HepG2 (cell line): ENCODE measurements around the gene THSD1. TPM values are rescaled to one million over a fixed set of nuclear protein-coding genes. Genes with fewer than 3 reads are reported as not detected.
A peak's percentile ranks its signal among the peaks of the same experiment; 100 is the strongest.

Experiments used
- ATAC-seq: fragments of 200-7000 bp; cut with Tn5 transposase; 3 replicates; pipeline ENCODE4 v1.9.1; 2020; ENCODE audit warnings: mild to moderate bottlenecking, moderate library complexity
- BruUV-seq: library from RNA; stranded (reverse); fragments of 400-500 nt; replicated peaks from 2 replicates; lab custom pipeline; 2021; lab: Mats Ljungman, UMichigan
- CTCF ChIA-PET: fragments of 300-600 bp; formaldehyde crosslinking; extraction: SDS; loops from one replicate; lab custom pipeline; 2021; ENCODE audit warnings: low total read pairs, inconsistent platforms, low intra/inter-chr PET ratio; lab: Yijun Ruan, JAX
- POLR2A ChIA-PET: fragments of 350-600 bp; sonication (Branson Sonifier 250); formaldehyde crosslinking; loops from one replicate; lab custom pipeline; 2020; ENCODE audit warnings: antibody characterized with exemption, inconsistent platforms; lab: Yijun Ruan, JAX
- DNase-seq: peaks from one replicate; pipeline ENCODE4 v3.0.0-alpha.2; 2015; ENCODE audit warnings: low spot score
- FAIRE-seq: peaks from 3 replicates; lab custom pipeline; 2011; peaks lifted over from hg19 to GRCh38; lab: Jason Lieb, UNC
- H2AFZ ChIP-seq: one replicate; pipeline ENCODE4 v1.6.1; 2011; ENCODE audit warnings: low read length, inconsistent platforms
- H3K27ac ChIP-seq: fragments of 300-600 bp; 3 replicates; pipeline ENCODE4 v1.8.0; 2011; ENCODE audit warnings: mixed run types, mild to moderate bottlenecking, mixed read lengths, low read length, inconsistent platforms; ENCODE audit not compliant: insufficient read depth; ENCODE audit errors: extremely low read length
- H3K27me3 ChIP-seq, 2 experiments: fragments of 200-600 bp in 1 of 2; 2 replicates in 1 of 2; 3 replicates in 1 of 2; pipeline versions ENCODE4 v1.6.0 to v1.8.0; 2011; ENCODE audit warnings: low read length in 2 of 2, mild to moderate bottlenecking in 2 of 2, moderate library complexity in 2 of 2, inconsistent platforms in 1 of 2; ENCODE audit not compliant: insufficient read depth in 2 of 2, control insufficient read depth in 1 of 2
- H3K36me3 ChIP-seq, 2 experiments: fragments of 200-600 bp in 1 of 2; replicated peaks in 1 of 2; 2 replicates in 1 of 2; 3 replicates in 1 of 2; pipeline versions ENCODE4 v1.5.1 to v1.8.0; 2011; ENCODE audit warnings: low read length in 2 of 2, inconsistent platforms in 1 of 2; ENCODE audit not compliant: insufficient read depth in 2 of 2, control insufficient read depth in 1 of 2
- H3K4me1 ChIP-seq: 2 replicates; pipeline ENCODE4 v1.5.1; 2012; ENCODE audit warnings: low read length, inconsistent platforms; ENCODE audit not compliant: insufficient read depth
- H3K4me2 ChIP-seq: 2 replicates; pipeline ENCODE4 v1.6.0; 2011; ENCODE audit warnings: low read depth, low read length, inconsistent platforms
- H3K4me3 ChIP-seq, 3 experiments: fragments of 200-600 bp in 1 of 3; sonication (generic), shearing (Covaris generic) in 1 of 3; replicated peaks in 1 of 3; 2 replicates each; pipeline ENCODE4 v1.5.1; 2011 to 2016; ENCODE audit warnings: low read length in 3 of 3, inconsistent platforms in 2 of 3, low read depth in 2 of 3, mild to moderate bottlenecking in 2 of 3, control low read depth in 1 of 3, mixed read lengths in 1 of 3; ENCODE audit not compliant: insufficient read depth in 1 of 3
- H3K79me2 ChIP-seq: one replicate; pipeline ENCODE4 v1.6.1; 2011; ENCODE audit warnings: low read length, inconsistent platforms; ENCODE audit not compliant: insufficient read depth
- H3K9ac ChIP-seq: 2 replicates; pipeline ENCODE4 v1.6.0; 2011; ENCODE audit warnings: mild to moderate bottlenecking, low read depth, low read length, inconsistent platforms; ENCODE audit not compliant: insufficient read depth
- H3K9me3 ChIP-seq: 2 replicates; pipeline ENCODE4 v1.5.1; 2012; ENCODE audit warnings: mild to moderate bottlenecking, low read length
- H4K20me1 ChIP-seq: 2 replicates; pipeline ENCODE4 v1.6.0; 2011; ENCODE audit warnings: inconsistent platforms, mild to moderate bottlenecking, low read length, moderate library complexity; ENCODE audit not compliant: insufficient read depth
- ATF1 ChIP-seq: IDR thresholded peaks from 2 replicates; pipeline ENCODE4 v1.6.1; 2016; ENCODE audit warnings: mild to moderate bottlenecking, control low read depth
- BRD4 ChIP-seq: sonication (generic); formaldehyde crosslinking; IDR thresholded peaks from 2 replicates; pipeline ENCODE4 v1.4.0; 2020; ENCODE audit warnings: missing genetic modification reagents
- ELF1 ChIP-seq: sonication (generic); formaldehyde crosslinking; IDR thresholded peaks from 2 replicates; pipeline ENCODE4 v1.4.0; 2020; ENCODE audit warnings: missing genetic modification reagents
- ELF3 ChIP-seq: IDR thresholded peaks from 2 replicates; pipeline ENCODE4 v1.6.1; 2016; ENCODE audit warnings: missing genetic modification reagents, missing compliant biosample characterization
- FOXC1 ChIP-seq: sonication (generic); formaldehyde crosslinking; IDR thresholded peaks from 2 replicates; pipeline ENCODE4 v1.8.0; 2022; ENCODE audit warnings: mild to moderate bottlenecking, missing genetic modification reagents, borderline replicate concordance
- HNRNPK ChIP-seq: fragments of 200-400 bp; formaldehyde crosslinking; IDR thresholded peaks from 2 replicates; pipeline ENCODE4 v1.6.1; 2018; ENCODE audit warnings: low read length, low read depth, moderate library complexity, mild to moderate bottlenecking; ENCODE audit not compliant: poor library complexity, severe bottlenecking
- JUN ChIP-seq: sonication (generic); formaldehyde crosslinking; IDR thresholded peaks from 2 replicates; pipeline ENCODE4 v1.4.0; 2020; ENCODE audit warnings: mild to moderate bottlenecking, missing genetic modification reagents
- KAT8 ChIP-seq: IDR thresholded peaks from 2 replicates; pipeline ENCODE4 v1.6.1; 2016; ENCODE audit warnings: missing genetic modification reagents, missing compliant biosample characterization
- KLF12 ChIP-seq: sonication (generic); formaldehyde crosslinking; IDR thresholded peaks from 2 replicates; pipeline ENCODE4 v1.4.0; 2020; ENCODE audit warnings: missing genetic modification reagents, borderline replicate concordance
- KLF9 ChIP-seq: IDR thresholded peaks from 2 replicates; pipeline ENCODE4 v1.6.1; 2016; ENCODE audit warnings: low read depth
- KMT2B ChIP-seq: IDR thresholded peaks from 2 replicates; pipeline ENCODE4 v1.6.1; 2016; ENCODE audit warnings: missing genetic modification reagents, missing compliant biosample characterization
- MAFG ChIP-seq: sonication (generic); formaldehyde crosslinking; IDR thresholded peaks from 2 replicates; pipeline ENCODE4 v1.5.1; 2020; ENCODE audit warnings: mild to moderate bottlenecking, missing genetic modification reagents
- ONECUT2 ChIP-seq: sonication (generic); formaldehyde crosslinking; IDR thresholded peaks from 2 replicates; pipeline ENCODE4 v1.4.0; 2020; ENCODE audit warnings: missing genetic modification reagents
- PHF20 ChIP-seq: sonication (generic); formaldehyde crosslinking; IDR thresholded peaks from 2 replicates; pipeline ENCODE4 v1.5.0; 2020; ENCODE audit warnings: mild to moderate bottlenecking, missing genetic modification reagents
- PHF5A ChIP-seq: IDR thresholded peaks from one replicate; pipeline ENCODE4 v1.6.1; 2018; ENCODE audit warnings: low read depth, missing genetic modification reagents; ENCODE audit not compliant: unreplicated experiment
- REL ChIP-seq: sonication (generic); formaldehyde crosslinking; conservative IDR thresholded peaks from 2 replicates; pipeline ENCODE4 v1.8.0; 2022; ENCODE audit warnings: mild to moderate bottlenecking, missing genetic modification reagents, moderate library complexity
- SALL2 ChIP-seq: sonication (generic); formaldehyde crosslinking; IDR thresholded peaks from 2 replicates; pipeline ENCODE4 v1.8.1; 2023; ENCODE audit warnings: mild to moderate bottlenecking, missing genetic modification reagents, inconsistent platforms
- TEAD2 ChIP-seq: sonication (generic); formaldehyde crosslinking; IDR thresholded peaks from 2 replicates; pipeline ENCODE4 v1.9.0; 2021; ENCODE audit warnings: missing genetic modification reagents
- ZFAT ChIP-seq: sonication (generic); formaldehyde crosslinking; conservative IDR thresholded peaks from 2 replicates; pipeline ENCODE4 v1.8.1; 2023; ENCODE audit warnings: missing genetic modification reagents, inconsistent platforms
- ZNF350 ChIP-seq: sonication (generic); formaldehyde crosslinking; IDR thresholded peaks from 2 replicates; pipeline ENCODE4 v1.4.0; 2020; ENCODE audit warnings: mild to moderate bottlenecking, low read depth, missing genetic modification reagents, borderline replicate concordance
- ZNF557 ChIP-seq: sonication (generic); formaldehyde crosslinking; IDR thresholded peaks from 2 replicates; pipeline ENCODE4 v1.4.0; 2020; ENCODE audit warnings: missing genetic modification reagents
- ZNF564 ChIP-seq: sonication (generic); formaldehyde crosslinking; IDR thresholded peaks from 2 replicates; pipeline ENCODE4 v1.8.1; 2023; ENCODE audit warnings: mild to moderate bottlenecking, missing genetic modification reagents
- WGBS: methylation state at CpG from one replicate; pipeline ENCODE4 v1.1.6; 2017; ENCODE audit warnings: low lambda C conversion rate; 5-methylcytosine and 5-hydroxymethylcytosine counted together
- in situ Hi-C: cut with HindIII; loops from 2 replicates; pipeline ENCODE4 v1.10.0; 2017; ENCODE audit warnings: low pct_unique_long_range_greater_than_20kb; ENCODE audit not compliant: extremely low pct_ligation_motif_present
- intact Hi-C: fragments of 100-400 bp; cut with micrococcal nuclease; formaldehyde crosslinking; loops from one replicate; pipeline ENCODE4 v1.10.0; 2022; ENCODE audit not compliant: unreplicated experiment
- polyA plus RNA-seq, 8 experiments: library from polyadenylated mRNA; depleted of rRNA in 3 of 8; stranded (reverse) in 7 of 8; unstranded in 1 of 8; fragments of >200 nt; fragmentation: Illumina TruSeq in 4 of 8; extraction: Trizol in 4 of 8; gene quantifications; 2 replicates each; pipeline versions ENCODE4 v1.2.1 to v1.2.3, GENCODE V29; 2011 to 2016; ENCODE audit warnings: low read depth in 4 of 8, missing spikeins in 1 of 8, mixed read lengths in 1 of 8; ENCODE audit not compliant: insufficient read depth in 1 of 8
- total RNA-seq, 5 experiments: library from RNA; depleted of rRNA; stranded (reverse); fragments of >200 nt; fragmentation: Illumina TruSeq; extraction: Trizol; gene quantifications; 2 replicates each; pipeline ENCODE4 v1.2.3, GENCODE V29; 2016; ENCODE audit warnings: low read depth in 1 of 5
- TF ChIP-seq, protein P1 (sequence below): sonication (generic); formaldehyde crosslinking; IDR thresholded peaks from 2 replicates; pipeline ENCODE4 v1.8.1; 2023; ENCODE audit warnings: missing genetic modification reagents, mild to moderate bottlenecking, borderline replicate concordance
- TF ChIP-seq, protein P2 (sequence below): IDR thresholded peaks from 2 replicates; pipeline ENCODE4 v1.6.1; 2016; ENCODE audit warnings: control low read depth

The THSD1 gene
- total and polyA plus RNA-seq, 2 of the 13 experiments (the other 11 are each of a cell fraction or from before 2014, with no cell fraction given): 0.11 to 0.15 TPM

- TF ChIP-seq, protein P1, sequence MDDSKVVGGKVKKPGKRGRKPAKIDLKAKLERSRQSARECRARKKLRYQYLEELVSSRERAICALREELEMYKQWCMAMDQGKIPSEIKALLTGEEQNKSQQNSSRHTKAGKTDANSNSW (CRISPR knock-in tag): no peak
- TF ChIP-seq PHF5A (CRISPR knock-in tag): no peak
- TF ChIP-seq BRD4 (CRISPR knock-in tag): 0 out of 2 replicates have a peak, but pooled peaks have one; percentile 55
These were observed 49.7 kb upstream of the THSD1 start (continued) for GRCh38 chr13:52455677-52456041.

DNA sequence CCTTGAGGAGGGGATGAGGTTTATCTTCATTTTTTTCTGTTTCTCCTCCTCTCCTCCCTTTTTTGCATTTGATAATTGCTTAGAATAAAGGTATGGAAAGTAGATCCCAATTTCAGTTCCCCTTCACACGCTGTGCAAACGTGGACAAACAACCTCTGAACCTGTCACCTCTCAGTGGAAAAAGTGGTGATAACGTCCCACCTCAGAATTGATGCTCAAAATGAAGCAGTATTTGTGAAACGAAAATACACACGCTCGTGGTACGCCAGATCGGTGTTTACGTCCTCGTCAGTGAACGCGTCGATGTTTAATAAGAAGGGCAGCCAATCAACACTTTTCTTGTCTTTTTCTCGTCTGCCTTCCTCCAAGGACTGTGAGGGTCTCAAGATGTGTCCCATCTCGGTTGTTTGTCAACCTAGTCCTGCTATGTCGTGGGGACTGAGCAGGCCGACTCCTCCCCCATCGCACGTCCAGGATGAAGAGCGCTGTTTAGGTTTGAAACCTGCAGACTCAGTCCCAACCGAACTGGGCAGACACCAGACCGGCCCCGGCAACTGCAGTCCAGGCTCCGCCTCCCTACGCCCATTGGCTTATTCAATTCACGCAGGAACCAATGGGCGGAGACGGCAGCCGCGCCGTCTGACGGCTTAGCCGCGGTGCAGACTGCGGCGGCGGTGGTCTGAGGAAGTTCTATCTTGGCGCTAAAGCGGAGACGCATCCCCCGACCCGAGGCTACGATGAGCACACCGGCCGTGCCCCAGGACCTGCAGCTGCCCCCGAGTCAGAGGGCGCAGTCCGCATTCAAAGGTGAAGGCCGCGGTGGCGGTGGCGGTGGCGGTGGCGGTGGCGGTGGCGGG, 49.1 kb upstream of the THSD1 start, which contains the start of gene CKAP2:
CKAP2 (plus strand) TSS at position 659 of the 857 bp plus-strand sequence; CDS start at position 738, 79 bp downstream.
- Histone ChIP-seq H3K4me3 (peak within 1 kb of the TSS; percentile 59 to 86 (median 65)), H3K9ac (peak within 1 kb of the TSS; percentile 82), H4K20me1 (no peaks in the 10 kb centered on the region), H3K36me3 (peaks cover 0 to 12% of the 10 kb centered on the region in 2 experiments; a peak in 3 of 5 replicates), H2AFZ (peak within 1 kb of the TSS; percentile 75), H3K4me1 (peaks cover 50% of the 10 kb centered on the region), H3K4me2 (peak within 1 kb of the TSS; percentile 91), H3K27ac (peak within 1 kb of the TSS; percentile 89), H3K27me3 (no peaks in the 10 kb centered on the region), H3K79me2 (peaks cover 32% of the 10 kb centered on the region), H3K9me3 (no peaks in the 10 kb centered on the region)
- in situ Hi-C loops: loop anchor here (10.0 to 25.0 kb wide), 2 partner anchors 110 to 443 kb away; partner anchors contain the start of genes ALG11, ATP7B and UTP14C
- peak; percentile 88 for DNase-seq
- ChIA-PET POLR2A (no interaction called here), CTCF (no interaction called here)
- peak; percentile 77 for FAIRE-seq
- intact Hi-C loops: loop anchor here (5.0 to 10.0 kb wide), 2 partner anchors 200 to 352 kb away; partner anchors contain the start of gene SUGT1
- under 1% methylated on average over 30 of the region's 56 CpGs for WGBS
- ATAC-seq: peak; percentile 91
- BruUV-seq: TSS peak; percentile 71
- TF ChIP-seq ZNF564: no peak
- TF ChIP-seq FOXC1 (CRISPR knock-in tag): peak; percentile 37; the same call in 1 of the 2 replicates
- TF ChIP-seq JUN (CRISPR knock-in tag): no peak
- no peak for TF ChIP-seq HNRNPK
- no peak; the same call in 1 of the 2 replicates for TF ChIP-seq KAT8 (CRISPR knock-in tag)
- no peak for TF ChIP-seq ATF1 (CRISPR knock-in tag)
- 0 out of 2 replicates have a peak, but pooled peaks have one; percentile 55 for TF ChIP-seq KLF12 (CRISPR knock-in tag)
- no peak for TF ChIP-seq TEAD2 (CRISPR knock-in tag)
- TF ChIP-seq ONECUT2 (CRISPR knock-in tag): no peak
- TF ChIP-seq ZFAT (CRISPR knock-in tag): no peak
- 0 out of 2 replicates have a peak, but pooled peaks have one; percentile 32 for TF ChIP-seq KLF9 (CRISPR knock-in tag)
- TF ChIP-seq ELF3: peak; percentile 20; the same call in 1 of the 2 replicates
- no peak; the same call in 1 of the 2 replicates for TF ChIP-seq REL (CRISPR knock-in tag)
- 0 out of 2 replicates have a peak, but pooled peaks have one; percentile 12 for TF ChIP-seq ELF1 (CRISPR knock-in tag)
- no peak for TF ChIP-seq ZNF557 (CRISPR knock-in tag)
- TF ChIP-seq, protein P2, sequence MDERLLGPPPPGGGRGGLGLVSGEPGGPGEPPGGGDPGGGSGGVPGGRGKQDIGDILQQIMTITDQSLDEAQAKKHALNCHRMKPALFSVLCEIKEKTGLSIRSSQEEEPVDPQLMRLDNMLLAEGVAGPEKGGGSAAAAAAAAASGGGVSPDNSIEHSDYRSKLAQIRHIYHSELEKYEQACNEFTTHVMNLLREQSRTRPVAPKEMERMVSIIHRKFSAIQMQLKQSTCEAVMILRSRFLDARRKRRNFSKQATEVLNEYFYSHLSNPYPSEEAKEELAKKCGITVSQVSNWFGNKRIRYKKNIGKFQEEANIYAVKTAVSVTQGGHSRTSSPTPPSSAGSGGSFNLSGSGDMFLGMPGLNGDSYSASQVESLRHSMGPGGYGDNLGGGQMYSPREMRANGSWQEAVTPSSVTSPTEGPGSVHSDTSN: no peak
- peak; percentile 25; the same call in 1 of the 2 replicates for TF ChIP-seq PHF20 (CRISPR knock-in tag)
- no peak for TF ChIP-seq MAFG (CRISPR knock-in tag)
- TF ChIP-seq KMT2B: peak; percentile 15; the same call in 1 of the 2 replicates
- no peak; the same call in 1 of the 2 replicates for TF ChIP-seq ZNF350
- peak; percentile 24; the same call in 1 of the 2 replicates for TF ChIP-seq SALL2
